ENCODE data around the gene CTIF. TPM values are rescaled to one million over a fixed set of nuclear protein-coding genes. Genes with fewer than 3 reads are reported as not detected.
"Not testable (repeated sequence)": the region's sequence is repeated elsewhere in the genome, so short reads cannot be mapped to it uniquely, and the experiment has no call there.

Gene CTIF
- total RNA-seq (2014; rRNA removed; shearing (Covaris generic)), result 18.9 and 19.8 TPM in 2 replicates
- polyA plus RNA-seq (2015; cell fraction: cytosol; rRNA removed), result 16.1 and 21.8 TPM in 2 replicates
- 115 and 121 TPM in 2 replicates for polyA plus RNA-seq (2015; cell fraction: nucleus; rRNA removed)

DNA sequence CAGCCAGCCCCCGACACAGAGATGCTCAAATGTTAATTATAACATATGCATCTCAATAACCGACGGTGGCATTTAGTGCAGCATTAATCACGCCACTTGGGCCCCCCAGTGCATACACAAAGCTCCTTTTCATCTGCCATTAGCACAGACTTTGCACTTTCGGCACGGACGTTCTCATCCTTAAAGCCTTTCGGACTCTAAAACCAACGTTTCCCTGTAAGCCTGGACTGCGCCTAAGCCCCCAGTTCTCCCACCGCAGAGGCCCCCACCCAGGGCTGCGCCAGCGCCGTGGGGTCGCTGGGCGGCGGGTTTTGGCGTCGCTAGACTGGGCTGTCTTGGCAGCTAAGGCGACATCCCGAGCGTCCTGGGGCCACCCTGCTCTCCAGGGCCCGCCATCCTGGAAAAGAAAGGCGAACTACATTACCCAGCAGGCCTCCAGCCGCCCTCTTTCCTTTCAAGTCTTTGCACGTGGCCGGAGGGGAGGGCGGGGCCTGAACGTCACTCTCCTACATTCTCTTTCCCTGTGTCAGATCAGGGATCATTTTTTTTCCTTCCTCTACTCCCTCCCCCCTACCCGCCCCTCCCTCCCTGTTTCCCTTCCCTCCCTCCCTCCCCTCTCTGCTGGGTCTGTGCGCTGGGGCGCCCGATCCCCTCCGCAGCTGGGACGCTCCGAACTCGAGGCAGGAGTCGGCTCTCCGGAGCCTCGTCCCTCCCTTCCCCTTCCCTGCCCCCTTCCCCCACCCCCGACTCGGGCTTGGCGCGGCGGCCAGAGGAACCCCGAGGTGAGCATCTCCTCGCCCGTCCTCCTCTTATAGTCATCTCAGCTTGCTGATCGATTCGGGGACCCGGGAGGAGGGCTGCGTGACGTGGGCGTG is at the start of gene CTIF:
TSS of gene CTIF (plus strand) at position 501 of the 875 bp plus-strand sequence. CDS start 80,535 bp downstream, outside the sequence.
- peak; percentile 97 for DNase-seq (ENCODE audit: low read depth)

DNA sequence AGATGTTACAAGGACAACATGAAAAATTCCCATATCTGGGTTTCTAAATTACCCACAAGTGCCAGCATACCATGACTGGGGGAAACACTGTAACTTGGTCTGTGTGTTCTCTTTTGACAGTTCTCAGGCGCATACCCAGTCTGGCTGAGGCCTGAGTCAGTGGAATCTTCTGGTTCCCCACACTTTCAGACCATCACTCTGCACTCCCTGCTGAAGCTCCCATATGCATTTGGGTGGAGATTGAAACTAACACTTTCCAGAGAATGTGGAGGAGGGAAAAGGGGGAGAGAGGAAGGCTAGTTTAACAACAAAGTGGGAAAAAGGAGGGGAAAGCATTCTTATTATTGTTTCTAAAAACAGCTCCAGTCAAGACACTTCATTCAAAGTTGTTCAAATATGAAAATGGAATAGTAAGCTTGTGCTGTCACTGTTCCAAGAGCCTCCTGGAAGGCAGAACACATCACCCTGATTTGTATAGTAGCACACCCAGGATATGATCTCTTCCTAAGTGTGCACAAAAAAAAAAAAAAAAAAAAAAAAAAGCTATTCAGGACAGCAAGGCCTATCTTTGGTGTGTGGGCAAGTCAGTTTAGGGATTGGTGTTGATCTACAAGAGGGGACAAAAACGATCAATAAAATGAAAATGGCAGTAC is 48.1 kb upstream of the CTIF start:
- DNase-seq (ENCODE audit: low read depth), result no peak

DNA sequence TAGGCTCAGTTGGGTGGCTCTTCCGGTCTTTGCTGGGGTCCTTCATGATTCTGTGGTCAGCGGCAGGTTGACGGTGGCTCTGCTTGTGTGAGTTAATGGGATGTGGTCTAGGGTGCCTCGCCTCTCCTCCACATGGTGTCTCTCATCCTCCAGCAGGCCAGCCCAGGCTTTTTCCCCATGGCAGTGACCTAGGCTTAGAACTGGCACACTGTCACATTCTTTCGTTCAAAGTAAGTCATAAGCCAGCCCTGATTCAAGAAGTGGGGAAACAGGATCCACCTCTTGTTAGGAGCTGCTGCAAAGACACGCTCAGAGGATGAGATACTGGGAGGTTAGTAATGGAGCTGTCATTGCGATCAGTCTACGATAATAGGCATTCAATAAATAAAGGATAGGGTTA is 46.0 kb upstream of the CTIF start:
- DNase-seq (ENCODE audit: low read depth), result no peak

DNA sequence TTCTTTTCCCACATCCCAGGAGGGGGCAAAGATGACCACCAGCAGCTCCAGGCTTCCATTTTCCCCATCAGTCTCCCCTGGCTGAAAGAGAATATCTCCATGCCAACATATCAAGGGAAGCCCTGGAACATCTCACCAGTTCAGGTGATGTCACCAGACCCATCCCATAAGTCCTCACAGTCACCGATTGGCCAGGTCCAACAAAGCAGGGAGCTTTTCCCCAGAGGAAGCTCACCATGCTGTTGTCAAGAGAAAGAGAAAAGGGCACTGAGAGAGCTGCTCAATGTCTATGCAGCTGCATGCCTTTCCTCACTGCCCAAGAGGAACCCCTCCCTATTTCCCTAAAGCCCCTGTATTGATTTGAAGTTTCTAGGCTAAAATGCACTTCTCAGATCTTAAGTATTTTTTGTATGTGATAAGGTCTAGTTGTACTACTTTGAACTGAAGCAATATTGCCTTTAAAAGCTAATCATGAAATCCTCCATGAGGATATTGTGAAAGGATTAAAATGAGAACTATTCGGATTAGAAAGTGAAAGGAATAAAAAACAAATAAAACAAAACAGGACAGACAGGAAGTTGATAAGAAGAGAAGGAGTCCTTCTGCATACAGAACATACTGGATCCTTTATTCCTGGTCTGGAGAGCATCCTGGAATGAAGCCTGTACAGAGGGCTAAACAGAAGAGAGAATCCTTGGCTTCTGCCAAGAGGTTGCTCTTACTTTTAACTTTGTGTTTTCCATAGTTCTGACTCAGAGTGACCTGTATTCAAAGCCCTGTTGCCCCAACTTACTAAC is 45.2 kb upstream of the CTIF start:
- peak; percentile 9 for DNase-seq (ENCODE audit: low read depth)

DNA sequence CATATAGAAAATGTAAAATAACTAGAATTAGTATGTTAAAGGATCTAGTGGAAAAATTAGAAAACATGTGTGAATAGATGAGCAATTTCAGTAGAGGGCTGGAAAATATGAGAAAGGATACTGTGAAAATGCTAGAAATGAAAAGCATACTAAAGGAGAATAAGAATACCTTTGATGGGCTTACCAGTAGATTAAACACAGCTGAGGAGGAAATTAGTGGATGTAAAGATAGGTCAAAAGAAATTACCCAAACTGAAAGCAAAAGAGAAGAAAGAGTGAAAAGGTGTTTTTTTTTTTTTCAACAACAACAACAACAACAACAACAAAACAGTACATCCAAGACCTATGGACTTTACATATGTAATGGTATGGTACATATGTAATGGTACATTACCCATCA is 41.0 kb upstream of the CTIF start:
- no peak for DNase-seq (ENCODE audit: low read depth)

- DNase-seq (ENCODE audit: low read depth), result no peak
Observed at GRCh38 chr18:48500517-48500916, 38.3 kb upstream of the CTIF start.

- no peak for DNase-seq (ENCODE audit: low read depth)
Observed at GRCh38 chr18:48502906-48503305, 35.9 kb upstream of the CTIF start.

DNA sequence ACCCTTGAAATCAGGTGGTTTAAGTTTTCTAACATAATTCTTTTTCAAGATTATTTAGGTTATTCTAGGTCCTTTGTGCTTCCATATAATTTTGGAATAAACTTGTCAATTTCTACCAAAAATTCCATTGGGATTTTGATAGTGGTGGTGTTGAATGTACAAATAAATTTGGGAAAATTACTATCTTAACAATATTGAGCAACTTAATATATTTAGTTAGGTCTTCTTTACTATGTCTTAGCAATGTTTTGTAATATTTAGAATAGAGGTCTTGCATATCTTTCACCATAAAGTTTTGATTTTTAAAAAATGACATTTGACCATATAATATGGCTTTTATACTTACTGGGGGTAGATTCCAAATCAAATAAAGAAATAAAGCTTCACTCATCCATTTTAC is 34.0 kb upstream of the CTIF start:
- DNase-seq (ENCODE audit: low read depth), result no peak

- not testable (repeated sequence) for DNase-seq (ENCODE audit: low read depth)
Observed at GRCh38 chr18:48506983-48507568, 31.8 kb upstream of the CTIF start.

- DNase-seq (ENCODE audit: low read depth), result peak; percentile 75
Observed at GRCh38 chr18:48512498-48512897, 26.3 kb upstream of the CTIF start.

DNA sequence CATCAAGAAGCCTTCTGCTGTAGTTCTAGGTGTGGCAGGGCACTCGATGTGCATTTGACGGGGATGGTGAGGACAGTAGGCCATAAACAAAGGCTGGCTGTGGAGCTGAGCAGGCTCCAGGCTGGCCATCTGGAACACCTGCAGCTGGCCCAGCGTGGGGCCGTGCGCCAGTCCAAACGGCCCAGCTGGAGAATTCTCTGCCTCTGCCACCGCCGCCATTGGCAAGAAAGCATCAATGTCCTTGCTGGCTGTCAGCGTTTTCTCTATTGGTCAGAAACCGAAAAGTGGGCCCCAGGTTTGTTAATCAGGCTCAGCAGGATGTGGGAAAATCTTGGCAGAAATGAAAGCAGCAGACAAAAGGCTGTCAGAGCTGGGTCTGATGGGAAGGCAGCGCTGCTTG is 24.0 kb upstream of the CTIF start:
- no peak for DNase-seq (ENCODE audit: low read depth)

DNA sequence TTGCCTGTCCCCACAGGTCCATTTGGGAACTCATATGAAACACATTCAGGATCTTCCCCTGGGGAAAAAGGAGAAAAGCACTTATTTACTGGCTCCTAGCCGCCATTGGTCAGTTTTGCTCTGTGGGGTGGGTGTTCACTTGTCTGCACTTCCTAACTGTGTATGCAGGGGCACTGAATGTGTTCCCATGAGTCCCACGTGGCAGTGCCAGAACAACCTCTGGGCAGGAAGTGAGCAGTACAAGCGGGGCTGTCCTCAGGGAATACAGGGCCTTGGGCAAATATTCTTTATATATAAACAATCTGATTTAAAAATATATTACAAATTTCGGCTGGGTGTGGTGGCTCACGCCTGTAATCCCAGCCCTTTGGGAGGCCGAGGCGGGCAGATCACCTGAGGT is 21.8 kb upstream of the CTIF start:
- DNase-seq (ENCODE audit: low read depth), result no peak

DNA sequence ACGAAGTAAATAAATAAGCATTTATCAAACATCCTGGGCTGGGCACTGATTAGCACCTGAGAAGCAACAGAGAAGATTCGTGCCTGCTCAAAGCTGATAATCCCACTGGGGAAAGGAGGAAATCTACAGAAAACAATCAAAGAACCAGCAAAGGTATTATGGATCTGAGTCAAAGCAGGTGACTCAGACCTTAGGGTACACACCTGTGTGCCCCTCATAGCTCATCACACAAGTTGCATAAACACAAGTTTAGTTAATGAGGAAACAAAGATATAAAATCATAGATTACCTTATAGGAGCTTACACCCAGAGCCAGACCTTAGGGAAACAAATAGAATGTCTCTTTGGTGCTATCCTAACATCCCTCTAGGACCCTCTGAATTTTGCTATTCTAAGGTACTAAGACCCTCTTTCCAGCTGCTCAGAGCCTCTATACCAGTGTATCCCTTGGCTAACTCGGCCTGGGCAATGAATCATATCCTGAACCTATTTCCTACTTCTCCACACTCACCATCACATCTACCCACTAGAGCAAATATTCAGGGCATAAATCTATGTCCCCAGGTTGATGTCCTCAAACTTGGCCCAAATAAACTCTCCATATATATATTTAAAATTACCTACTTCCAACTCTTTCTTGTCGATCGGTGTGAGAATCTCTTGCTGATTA is 19.3 kb upstream of the CTIF start:
- DNase-seq (ENCODE audit: low read depth), result peak; percentile 62

DNA sequence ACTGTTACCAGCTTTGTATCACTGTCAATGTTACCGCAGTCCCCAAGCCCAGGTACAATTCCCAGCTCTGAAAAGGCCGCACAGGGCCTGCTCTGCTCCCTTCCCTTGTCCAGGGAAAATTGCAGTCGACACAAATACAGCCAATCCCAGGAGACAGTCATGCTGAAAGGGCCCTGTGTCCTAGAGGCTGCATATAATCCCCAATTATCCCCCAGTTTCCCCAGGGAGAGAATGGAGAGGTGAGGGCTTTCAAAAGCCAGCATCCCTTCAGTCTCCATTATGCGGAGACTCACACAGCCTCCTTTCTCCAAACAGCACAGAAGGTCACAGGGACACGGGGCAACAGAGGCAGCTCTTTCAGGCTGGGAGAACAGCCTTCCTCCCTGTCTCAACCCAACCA is 17.1 kb upstream of the CTIF start:
- no peak for DNase-seq (ENCODE audit: low read depth)

GRCh38 chr18:48525671-48526070 is 13.2 kb upstream of the CTIF start:
- no peak for DNase-seq (ENCODE audit: low read depth)

GRCh38 chr18:48527461-48527860 is 11.4 kb upstream of the CTIF start:
- DNase-seq (ENCODE audit: low read depth), result no peak

DNA sequence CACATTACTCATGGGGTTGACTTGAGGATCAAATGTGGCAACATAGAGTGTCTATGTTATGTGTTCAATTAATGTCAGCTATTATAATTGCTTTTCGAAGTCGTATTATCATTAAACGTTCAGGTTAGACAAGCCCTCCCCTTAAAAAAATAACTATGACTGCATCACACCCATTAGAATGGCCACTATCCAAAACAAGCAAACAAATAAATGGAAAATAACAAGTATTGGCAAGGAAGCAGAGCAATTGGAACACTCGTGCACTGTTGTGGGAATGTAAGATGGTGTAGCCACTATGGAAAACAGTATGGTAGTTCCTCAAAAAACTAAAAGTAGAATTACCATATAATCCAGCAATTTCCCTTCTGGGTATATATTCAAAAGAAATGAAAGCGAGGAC is 10.0 kb upstream of the CTIF start:
- DNase-seq (ENCODE audit: low read depth), result no peak

- DNase-seq (ENCODE audit: low read depth), result peak; percentile 72
Observed at GRCh38 chr18:48529796-48530195, 9.0 kb upstream of the CTIF start.

DNA sequence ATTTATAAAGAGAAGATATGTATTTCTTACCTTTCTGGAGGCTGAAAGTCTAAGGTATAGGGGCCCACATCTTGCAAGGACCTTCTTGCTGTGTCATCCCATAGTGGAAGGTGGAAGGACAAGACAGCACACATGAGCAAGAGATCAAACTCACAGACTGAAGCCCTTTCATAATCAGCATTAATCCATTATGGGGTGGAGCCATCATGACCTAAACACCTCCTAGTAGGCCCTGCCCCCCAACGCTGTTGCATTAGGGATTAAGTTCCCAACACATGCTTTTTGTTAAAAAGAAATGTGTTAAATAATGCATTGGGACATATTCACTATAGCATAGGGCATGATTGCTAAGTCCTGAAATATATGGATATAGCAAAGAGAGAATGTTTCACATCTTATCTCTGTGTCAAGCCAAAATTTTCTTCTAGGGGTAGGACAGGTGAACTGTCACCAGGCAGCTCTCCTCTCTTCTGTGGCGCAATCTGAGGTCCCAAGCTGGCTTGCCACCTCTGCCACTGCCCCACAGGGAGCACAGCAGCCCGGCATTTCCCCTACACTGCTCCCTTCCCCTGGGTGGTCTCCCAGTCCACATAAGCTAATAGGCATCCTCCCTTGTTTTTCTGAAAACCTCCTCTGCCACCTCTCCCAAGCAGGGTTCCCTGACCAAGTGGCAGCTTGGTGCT is 8.3 kb upstream of the CTIF start:
- no peak for DNase-seq (ENCODE audit: low read depth)

- DNase-seq (ENCODE audit: low read depth), result no peak
Observed at GRCh38 chr18:48531082-48531403, 7.8 kb upstream of the CTIF start.
